ENCODE results near the gene BLCAP. TPM values are rescaled to one million over a fixed set of nuclear protein-coding genes. Genes with fewer than 3 reads are reported as not detected.
A peak's percentile ranks its signal among the peaks of the same experiment; 100 is the strongest.

The BLCAP gene
- total RNA-seq, 1 donor from 2014 or later, result 97.2 TPM

GRCh38 chr20:37573626-37574198, 46.0 kb upstream of the BLCAP start:
- no peaks in the 10 kb centered on the region for H3K4me1 Mint-ChIP-seq (ENCODE audit: low read depth, unreplicated experiment)
- no peak overlapping the region for H3K4me3 Mint-ChIP-seq (ENCODE audit: unreplicated experiment)
- no peaks in the 10 kb centered on the region for H3K36me3 Mint-ChIP-seq (ENCODE audit: unreplicated experiment)
- peaks cover 6% of the 10 kb centered on the region for H3K9me3 Mint-ChIP-seq (ENCODE audit: unreplicated experiment)
- no peak for DNase-seq
- no peak overlapping the region for H3K27ac Mint-ChIP-seq (ENCODE audit: unreplicated experiment)
- no peak for TF ChIP-seq CTCF (IDR thresholded peaks at IDR 0.05; ENCODE audit: partially characterized antibody, unreplicated experiment)
- H3K27me3 Mint-ChIP-seq (ENCODE audit: unreplicated experiment), result no peaks in the 10 kb centered on the region

GRCh38 chr20:37571033-37571432, 43.4 kb upstream of the BLCAP start:
- Mint-ChIP-seq H3K9me3 (ENCODE audit: unreplicated experiment) (peaks cover 5% of the 10 kb centered on the region), H3K27ac (ENCODE audit: unreplicated experiment) (no peak overlapping the region), H3K36me3 (ENCODE audit: unreplicated experiment) (no peaks in the 10 kb centered on the region), H3K4me3 (ENCODE audit: unreplicated experiment) (no peak overlapping the region), H3K4me1 (ENCODE audit: low read depth, unreplicated experiment) (peaks cover 14% of the 10 kb centered on the region), H3K27me3 (ENCODE audit: unreplicated experiment) (peaks cover 1% of the 10 kb centered on the region)
- no peak for DNase-seq
- TF ChIP-seq CTCF (IDR thresholded peaks at IDR 0.05; ENCODE audit: partially characterized antibody, unreplicated experiment), result no peak

GRCh38 chr20:37570419-37570818, 42.7 kb upstream of the BLCAP start:
- Mint-ChIP-seq H3K4me1 (ENCODE audit: low read depth, unreplicated experiment) (peaks cover 17% of the 10 kb centered on the region), H3K9me3 (ENCODE audit: unreplicated experiment) (peaks cover 5% of the 10 kb centered on the region), H3K27me3 (ENCODE audit: unreplicated experiment) (peaks cover 2% of the 10 kb centered on the region), H3K4me3 (ENCODE audit: unreplicated experiment) (no peak overlapping the region), H3K36me3 (ENCODE audit: unreplicated experiment) (no peaks in the 10 kb centered on the region), H3K27ac (ENCODE audit: unreplicated experiment) (no peak overlapping the region)
- TF ChIP-seq CTCF (IDR thresholded peaks at IDR 0.05; ENCODE audit: partially characterized antibody, unreplicated experiment), result no peak
- DNase-seq, result no peak

- TF ChIP-seq CTCF (IDR thresholded peaks at IDR 0.05; ENCODE audit: partially characterized antibody, unreplicated experiment), result no peak
- no peaks in the 10 kb centered on the region for H3K36me3 Mint-ChIP-seq (ENCODE audit: unreplicated experiment)
- H3K27me3 Mint-ChIP-seq (ENCODE audit: unreplicated experiment), result peaks cover 5% of the 10 kb centered on the region
- H3K9me3 Mint-ChIP-seq (ENCODE audit: unreplicated experiment), result peaks cover 7% of the 10 kb centered on the region
- H3K4me3 Mint-ChIP-seq (ENCODE audit: unreplicated experiment), result peak overlapping the region; percentile 51
- peak; percentile 40 for DNase-seq
- H3K4me1 Mint-ChIP-seq (ENCODE audit: low read depth, unreplicated experiment), result peaks cover 23% of the 10 kb centered on the region
- H3K27ac Mint-ChIP-seq (ENCODE audit: unreplicated experiment), result peak overlapping the region; percentile 41
Measured at GRCh38 chr20:37567671-37568588, 40.3 kb upstream of the BLCAP start.

GRCh38 chr20:37567331-37567665, 39.6 kb upstream of the BLCAP start:
- no peak for TF ChIP-seq CTCF (IDR thresholded peaks at IDR 0.05; ENCODE audit: partially characterized antibody, unreplicated experiment)
- Mint-ChIP-seq H3K9me3 (ENCODE audit: unreplicated experiment) (peaks cover 7% of the 10 kb centered on the region), H3K27me3 (ENCODE audit: unreplicated experiment) (peaks cover 5% of the 10 kb centered on the region), H3K4me3 (ENCODE audit: unreplicated experiment) (peak overlapping the region; percentile 63), H3K36me3 (ENCODE audit: unreplicated experiment) (no peaks in the 10 kb centered on the region), H3K27ac (ENCODE audit: unreplicated experiment) (peak overlapping the region; percentile 59), H3K4me1 (ENCODE audit: low read depth, unreplicated experiment) (peaks cover 23% of the 10 kb centered on the region)
- DNase-seq, result no peak

Data from glutamatergic neuron (in vitro differentiated cells).